HCT116 (cell line): Measurements from ENCODE around the gene PCDHB5. TPM values are rescaled to one million over a fixed set of nuclear protein-coding genes. Genes with fewer than 3 reads are reported as not detected.
"Not testable (repeated sequence)": the region's sequence is repeated elsewhere in the genome, so short reads cannot be mapped to it uniquely, and the experiment has no call there.

Source experiments
- ATAC-seq: fragments of 200-7000 bp; cut with Tn5 transposase; 2 replicates; pipeline ENCODE4 v1.9.1; 2020; ENCODE audit warnings: mild to moderate bottlenecking, moderate library complexity
- BruUV-seq: library from RNA; stranded (reverse); fragments of 400-500 nt; replicated peaks from 2 replicates; lab custom pipeline; 2021; lab: Mats Ljungman, UMichigan
- CTCF ChIA-PET: fragments of 300-600 bp; sonication (Branson Sonifier 250); formaldehyde crosslinking; loops from one replicate; lab custom pipeline; 2021; ENCODE audit warnings: antibody characterized with exemption; lab: Charles Lee
- POLR2A ChIA-PET: fragments of 300-600, 350-600 bp; sonication (Branson Sonifier 250); formaldehyde crosslinking; loops from one replicate; lab custom pipeline; 2021; ENCODE audit warnings: antibody characterized with exemption; lab: Charles Lee
- RAD21 ChIA-PET, 2 experiments: fragments of 300-600 bp; sonication (Branson Sonifier 250); formaldehyde crosslinking; loops; one replicate each; lab custom pipeline; 2023; ENCODE audit warnings: low total read pairs in 2 of 2; ENCODE audit not compliant: uncharacterized antibody in 2 of 2, unreplicated experiment in 2 of 2, low non-redundant PET in 1 of 2; lab: Charles Lee
- DNase-seq: peaks from one replicate; pipeline ENCODE4 v3.0.0-alpha.2; 2010; ENCODE audit warnings: low read depth, low spot score
- H2AFZ ChIP-seq: fragments of 200-600 bp; shearing (Covaris generic), sonication (generic); 2 replicates; pipeline ENCODE4 v1.6.1; 2017; ENCODE audit warnings: low read depth, mixed run types, mixed read lengths, antibody characterized with exemption, low read length; ENCODE audit not compliant: poor library complexity, severe bottlenecking
- H3K27ac ChIP-seq: 2 replicates; pipeline ENCODE4 v1.5.1; 2012; ENCODE audit warnings: low read depth, low read length
- H3K27me3 ChIP-seq: fragments of 200-600 bp; sonication (generic); 2 replicates; pipeline ENCODE4 v1.6.1; 2016; ENCODE audit warnings: mixed run types, low read length, mixed read lengths; ENCODE audit not compliant: insufficient read depth
- H3K36me3 ChIP-seq, 2 experiments: fragments of 200-500 bp in 1 of 2; fragments of 200-600 bp in 1 of 2; sonication (Bioruptor generic) in 1 of 2; sonication (generic) in 1 of 2; 2 replicates each; pipeline versions ENCODE4 v1.5.1 to v1.6.1; 2014 to 2016; ENCODE audit warnings: low read length in 2 of 2, inconsistent platforms in 1 of 2, mixed read lengths in 1 of 2, mixed run types in 1 of 2; ENCODE audit not compliant: insufficient read depth in 2 of 2, control insufficient read depth in 1 of 2
- H3K4me1 ChIP-seq, 2 experiments: fragments of 200-600 bp in 1 of 2; sonication (generic) in 1 of 2; 2 replicates each; pipeline versions ENCODE4 v1.5.1 to v1.6.1; 2012 to 2017; ENCODE audit warnings: low read length in 2 of 2, inconsistent platforms in 1 of 2, mild to moderate bottlenecking in 1 of 2, mixed read lengths in 1 of 2, mixed run types in 1 of 2, moderate library complexity in 1 of 2; ENCODE audit not compliant: insufficient read depth in 2 of 2, control insufficient read depth in 1 of 2
- H3K4me2 ChIP-seq: fragments of 200-600 bp; sonication (generic); 2 replicates; pipeline ENCODE4 v1.6.1; 2017; ENCODE audit warnings: mixed run types, low read length, mixed read lengths
- H3K4me3 ChIP-seq, 2 experiments: fragments of 200-600 bp in 1 of 2; sonication (generic) in 1 of 2; replicated peaks in 1 of 2; 2 replicates each; pipeline ENCODE4 v1.5.1; 2011 to 2016; ENCODE audit warnings: low read length in 2 of 2, control low read depth in 1 of 2, low read depth in 1 of 2, mild to moderate bottlenecking in 1 of 2, mixed read lengths in 1 of 2, mixed run types in 1 of 2
- H3K79me2 ChIP-seq: fragments of 200-600 bp; sonication (generic); 2 replicates; pipeline ENCODE4 v1.6.1; 2017; ENCODE audit warnings: mild to moderate bottlenecking, mixed run types, low read length, moderate library complexity, mixed read lengths; ENCODE audit not compliant: insufficient read depth
- H3K9ac ChIP-seq: fragments of 200-600 bp; sonication (generic); 2 replicates; pipeline ENCODE4 v1.6.1; 2016; ENCODE audit warnings: low read length, mixed read lengths
- H3K9me2 ChIP-seq: fragments of 200-600 bp; sonication (generic), shearing (Covaris generic); 2 replicates; pipeline ENCODE4 v1.6.1; 2017; ENCODE audit warnings: mixed run types, mild to moderate bottlenecking, moderate library complexity; ENCODE audit not compliant: insufficient read depth
- H3K9me3 ChIP-seq, 2 experiments: fragments of 200-500 bp in 1 of 2; fragments of 200-600 bp in 1 of 2; sonication (Bioruptor generic) in 1 of 2; sonication (generic) in 1 of 2; 2 replicates each; pipeline ENCODE4 v1.6.1; 2014 to 2017; ENCODE audit warnings: low read length in 2 of 2, mixed read lengths in 2 of 2, inconsistent platforms in 1 of 2, low read depth in 1 of 2, mild to moderate bottlenecking in 1 of 2, mixed run types in 1 of 2, moderate library complexity in 1 of 2; ENCODE audit not compliant: control insufficient read depth in 1 of 2, insufficient read depth in 1 of 2
- H4K20me1 ChIP-seq: fragments of 200-600 bp; sonication (generic), shearing (Covaris generic); 2 replicates; pipeline ENCODE4 v1.6.1; 2017; ENCODE audit warnings: mixed run types, mild to moderate bottlenecking, moderate library complexity; ENCODE audit not compliant: insufficient read depth
- CTCF ChIP-seq, 3 experiments: fragments of 200-600 bp in 1 of 3; sonication (generic) in 1 of 3; IDR thresholded peaks in 2 of 3; conservative IDR thresholded peaks in 1 of 3; 2 replicates each; pipeline ENCODE4 v1.5.1; 2012 to 2017; ENCODE audit warnings: low read depth in 2 of 3, low read length in 2 of 3, antibody characterized with exemption in 1 of 3, borderline replicate concordance in 1 of 3, control low read depth in 1 of 3, mild to moderate bottlenecking in 1 of 3, mixed read lengths in 1 of 3, mixed run types in 1 of 3, moderate library complexity in 1 of 3; ENCODE audit not compliant: insufficient read depth in 1 of 3
- ELF1 ChIP-seq: IDR thresholded peaks from 2 replicates; pipeline ENCODE4 v1.6.1; 2012; ENCODE audit warnings: low read depth, borderline replicate concordance
- FOSL1 ChIP-seq: IDR thresholded peaks from 2 replicates; pipeline ENCODE4 v1.6.1; 2012; ENCODE audit warnings: low read depth
- MAX ChIP-seq: IDR thresholded peaks from 2 replicates; pipeline ENCODE4 v1.6.1; 2012
- POLR2A ChIP-seq: IDR thresholded peaks from 2 replicates; pipeline ENCODE4 v1.7.0; 2011; ENCODE audit warnings: borderline replicate concordance; ENCODE audit not compliant: insufficient read depth, insufficient read length; ENCODE audit errors: extremely low read depth
- SIN3A ChIP-seq: IDR thresholded peaks from 2 replicates; pipeline ENCODE4 v1.6.1; 2012; ENCODE audit warnings: low read depth
- SRF ChIP-seq: IDR thresholded peaks from 2 replicates; pipeline ENCODE4 v1.6.1; 2012; ENCODE audit warnings: low read depth
- TCF7L2 ChIP-seq: IDR thresholded peaks from 2 replicates; pipeline ENCODE4 v1.7.0; 2011; ENCODE audit warnings: borderline replicate concordance, inconsistent platforms; ENCODE audit not compliant: insufficient read depth, insufficient read length; ENCODE audit errors: extremely low read depth
- YY1 ChIP-seq: IDR thresholded peaks from 2 replicates; pipeline ENCODE4 v1.6.1; 2011; ENCODE audit warnings: low read length, low read depth, moderate library complexity, mild to moderate bottlenecking; ENCODE audit not compliant: insufficient replicate concordance; ENCODE audit errors: extremely low read depth
- ZFX ChIP-seq: fragments of 450-650 bp; IDR thresholded peaks from 2 replicates; pipeline ENCODE4 v1.6.1; 2017
- intact Hi-C: fragments of 100-400 bp; cut with micrococcal nuclease; formaldehyde crosslinking; loops from 2 replicates; pipeline ENCODE4 v1.10.0; 2022
- total RNA-seq: library from RNA; stranded (reverse); gene quantifications from one replicate; pipeline ENCODE4 v1.2.1, GENCODE V29; 2021; ENCODE audit not compliant: unreplicated experiment

PCDHB5 gene
- total RNA-seq, 1 experiment from 2014 or later, result not detected

GRCh38 chr5:141095263-141095641 is 39.8 kb upstream of the PCDHB5 start:
- CTCF ChIA-PET, result no interaction called here
- H3K4me3 ChIP-seq, result no peak overlapping the region
- POLR2A ChIA-PET, result no interaction called here
- no peak for DNase-seq
- TF ChIP-seq YY1 (no peak), FOSL1 (no peak), ZFX (no peak), TCF7L2 (no peak), ELF1 (no peak), MAX (no peak), CTCF (IDR thresholded peaks at IDR 0.05 in 2 of 3, conservative IDR thresholded peaks at IDR 0.05 in 1 of 3; ENCODE audit: borderline replicate concordance in 1 of 3, insufficient read depth in 1 of 3, low read depth in 2 of 3, low read length in 2 of 3) (no peak), POLR2A (no peak), SRF (no peak), SIN3A (no peak)
- no peaks in the 10 kb centered on the region for H3K27me3 ChIP-seq
- no peak for ATAC-seq
- no peaks in the 10 kb centered on the region for H3K79me2 ChIP-seq
- no peak overlapping the region for H3K9ac ChIP-seq
- RAD21 ChIA-PET, result no interaction called here
- intact Hi-C loops, result no loop called here
- no peak overlapping the region for H2AFZ ChIP-seq
- H3K4me1 ChIP-seq, result no peaks in the 10 kb centered on the region
- no peaks in the 10 kb centered on the region for H3K36me3 ChIP-seq
- no peaks in the 10 kb centered on the region for H3K9me2 ChIP-seq
- peaks cover 5 to 6% of the 10 kb centered on the region in 2 experiments; a peak in 2 of 4 replicates for H3K9me3 ChIP-seq
- no peak overlapping the region for H3K27ac ChIP-seq
- no peaks in the 10 kb centered on the region for H4K20me1 ChIP-seq
- H3K4me2 ChIP-seq, result no peak overlapping the region
- no TSS peak for BruUV-seq

DNA sequence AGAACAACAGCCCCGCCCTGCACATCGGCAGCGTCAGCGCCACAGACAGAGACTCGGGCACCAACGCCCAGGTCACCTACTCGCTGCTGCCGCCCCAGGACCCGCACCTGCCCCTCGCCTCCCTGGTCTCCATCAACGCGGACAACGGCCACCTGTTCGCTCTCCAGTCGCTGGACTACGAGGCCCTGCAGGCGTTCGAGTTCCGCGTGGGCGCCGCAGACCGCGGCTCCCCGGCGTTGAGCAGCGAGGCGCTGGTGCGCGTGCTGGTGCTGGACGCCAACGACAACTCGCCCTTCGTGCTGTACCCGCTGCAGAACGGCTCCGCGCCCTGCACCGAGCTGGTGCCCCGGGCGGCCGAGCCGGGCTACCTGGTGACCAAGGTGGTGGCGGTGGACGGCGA is 38.8 kb upstream of the PCDHB5 start:
- H3K79me2 ChIP-seq, BruUV-seq, H3K27ac ChIP-seq, intact Hi-C loops, H4K20me1 ChIP-seq, RAD21 ChIA-PET, H3K27me3 ChIP-seq, DNase-seq, H3K4me3 ChIP-seq, H3K9me3 ChIP-seq, POLR2A ChIA-PET, H3K4me1 ChIP-seq, H3K36me3 ChIP-seq, H3K9ac ChIP-seq, CTCF ChIA-PET, H3K9me2 ChIP-seq, H2AFZ ChIP-seq, H3K4me2 ChIP-seq, ATAC-seq: not testable (repeated sequence)

- H2AFZ ChIP-seq, H3K79me2 ChIP-seq, POLR2A ChIA-PET, H3K9ac ChIP-seq, ATAC-seq, RAD21 ChIA-PET, H3K4me1 ChIP-seq, H3K9me2 ChIP-seq, DNase-seq, intact Hi-C loops, H3K27me3 ChIP-seq, H3K27ac ChIP-seq, H4K20me1 ChIP-seq, H3K4me3 ChIP-seq, H3K36me3 ChIP-seq, H3K9me3 ChIP-seq, BruUV-seq, CTCF ChIA-PET, H3K4me2 ChIP-seq: not testable (repeated sequence)
These were observed 38.4 kb upstream of the PCDHB5 start for GRCh38 chr5:141096586-141096985.
